Neural cell (in vitro differentiated cells): Measurements from ENCODE around the gene CACNA1C. TPM values are rescaled to one million over a fixed set of nuclear protein-coding genes. Genes with fewer than 3 reads are reported as not detected.

Source experiments
- H2AFZ ChIP-seq: fragments of 200-600, 300-800 bp; sonication (generic), shearing (Covaris generic); 2 replicates; pipeline ENCODE4 v1.6.0; 2014; ENCODE audit warnings: low read depth, mild to moderate bottlenecking, antibody characterized with exemption, low read length, moderate library complexity
- H3F3A ChIP-seq: fragments of 200-600 bp; shearing (Covaris generic); 2 replicates; pipeline ENCODE4 v1.6.1; 2016; ENCODE audit warnings: mild to moderate bottlenecking, moderate library complexity, mixed read lengths, antibody characterized with exemption, low read length; ENCODE audit not compliant: insufficient read depth, poor library complexity, severe bottlenecking
- H3K27ac ChIP-seq: fragments of 200-600, 300-800 bp; sonication (generic), shearing (Covaris generic); 2 replicates; pipeline ENCODE4 v1.5.1; 2014; ENCODE audit warnings: mild to moderate bottlenecking, low read length, moderate library complexity
- H3K27me3 ChIP-seq: fragments of 300-800, 200-600 bp; sonication (generic), shearing (Covaris generic); 2 replicates; pipeline ENCODE4 v1.6.0; 2014; ENCODE audit warnings: mild to moderate bottlenecking, low read depth, low read length, moderate library complexity; ENCODE audit not compliant: insufficient read depth
- H3K36me3 ChIP-seq: fragments of 300-800, 200-600 bp; sonication (generic), shearing (Covaris generic); 2 replicates; pipeline ENCODE4 v1.5.1; 2014; ENCODE audit warnings: mild to moderate bottlenecking, antibody characterized with exemption, low read length, moderate library complexity; ENCODE audit not compliant: insufficient read depth
- H3K4me2 ChIP-seq: fragments of 300-800, 200-600 bp; sonication (generic), shearing (Covaris generic); 2 replicates; pipeline ENCODE4 v1.6.0; 2014; ENCODE audit warnings: mild to moderate bottlenecking, low read length
- H3K4me3 ChIP-seq: fragments of 300-800, 200-600 bp; sonication (generic), shearing (Covaris generic); 2 replicates; pipeline ENCODE4 v1.5.1; 2014; ENCODE audit warnings: mild to moderate bottlenecking, low read length, moderate library complexity
- H3K79me2 ChIP-seq: fragments of 200-600 bp; shearing (Covaris generic); replicated peaks from 2 replicates; pipeline ENCODE4 v1.6.0; 2014; ENCODE audit warnings: mild to moderate bottlenecking, low read length, moderate library complexity; ENCODE audit not compliant: insufficient read depth
- H3K9ac ChIP-seq: fragments of 300-800, 200-600 bp; sonication (generic), shearing (Covaris generic); 2 replicates; pipeline ENCODE4 v1.6.1; 2016; ENCODE audit warnings: mild to moderate bottlenecking, low read length, mixed read lengths
- H3K9me2 ChIP-seq: fragments of 200-600 bp; shearing (Covaris generic); 2 replicates; pipeline ENCODE4 v1.6.1; 2016; ENCODE audit warnings: mild to moderate bottlenecking, low read length, mixed read lengths; ENCODE audit not compliant: insufficient read depth
- H3K9me3 ChIP-seq: fragments of 200-600, 300-800 bp; sonication (generic), shearing (Covaris generic); 2 replicates; pipeline ENCODE4 v1.6.1; 2016; ENCODE audit warnings: mild to moderate bottlenecking, mixed run types, low read length, moderate library complexity, mixed read lengths
- H4K20me1 ChIP-seq: fragments of 200-600 bp; shearing (Covaris generic); 2 replicates; pipeline ENCODE4 v1.6.1; 2016; ENCODE audit warnings: mild to moderate bottlenecking, mixed run types; ENCODE audit not compliant: insufficient read depth
- EP300 ChIP-seq: fragments of 450-650 bp; conservative IDR thresholded peaks from 2 replicates; pipeline ENCODE4 v1.6.1; 2014; ENCODE audit warnings: antibody characterized with exemption, mild to moderate bottlenecking, moderate library complexity; ENCODE audit not compliant: poor library complexity, severe bottlenecking
- EZH2 ChIP-seq: fragments of 200-600, 300-800 bp; shearing (Covaris generic), sonication (generic); IDR thresholded peaks from 2 replicates; pipeline ENCODE4 v1.6.1; 2014; ENCODE audit warnings: antibody characterized with exemption, low read length, borderline replicate concordance, mild to moderate bottlenecking; ENCODE audit not compliant: insufficient read depth, poor library complexity, severe bottlenecking
- MXI1 ChIP-seq: fragments of 450-650 bp; conservative IDR thresholded peaks from 2 replicates; pipeline ENCODE4 v1.6.1; 2014; ENCODE audit warnings: antibody characterized with exemption, mild to moderate bottlenecking; ENCODE audit not compliant: poor library complexity, severe bottlenecking
- POLR2AphosphoS5 ChIP-seq: IDR thresholded peaks from 2 replicates; pipeline ENCODE4 v1.6.1; 2012
- RAD21 ChIP-seq: fragments of 450-650 bp; conservative IDR thresholded peaks from 2 replicates; pipeline ENCODE4 v1.6.1; 2014; ENCODE audit warnings: antibody characterized with exemption, mild to moderate bottlenecking, moderate library complexity
- REST ChIP-seq: IDR thresholded peaks from 2 replicates; pipeline ENCODE4 v1.6.1; 2012; ENCODE audit warnings: borderline replicate concordance
- SMC3 ChIP-seq: fragments of 450-650 bp; conservative IDR thresholded peaks from 2 replicates; pipeline ENCODE4 v1.6.1; 2014; ENCODE audit warnings: antibody characterized with exemption, mild to moderate bottlenecking, moderate library complexity; ENCODE audit not compliant: poor library complexity
- TAF1 ChIP-seq: IDR thresholded peaks from 2 replicates; pipeline ENCODE4 v1.6.1; 2012; ENCODE audit warnings: low read depth
- polyA plus RNA-seq: library from polyadenylated mRNA; depleted of rRNA; stranded (reverse); fragments of >200 nt; gene quantifications from 2 replicates; pipeline ENCODE4 v1.2.3, GENCODE V29; 2014
- TF ChIP-seq, protein P1 (sequence below): fragments of 450-650 bp; IDR thresholded peaks from 2 replicates; pipeline ENCODE4 v1.5.1; 2014; ENCODE audit warnings: antibody characterized with exemption, mild to moderate bottlenecking, moderate library complexity; ENCODE audit not compliant: poor library complexity, severe bottlenecking

Gene CACNA1C
- polyA plus RNA-seq, 1 donor from 2014 or later = 9.7 TPM

- H3K9me2 ChIP-seq = no peaks in the 10 kb centered on the region
- no peaks in the 10 kb centered on the region for H4K20me1 ChIP-seq
- no peaks in the 10 kb centered on the region for H3K36me3 ChIP-seq
- H3K4me2 ChIP-seq = no peak overlapping the region
- H2AFZ ChIP-seq = no peak overlapping the region
- H3K27ac ChIP-seq = peak overlapping the region; percentile 80
- H3K27me3 ChIP-seq = no peaks in the 10 kb centered on the region
- no peaks in the 10 kb centered on the region for H3K9me3 ChIP-seq
- H3K4me3 ChIP-seq = peak overlapping the region; percentile 17
- no peaks in the 10 kb centered on the region for H3K79me2 ChIP-seq
- H3K9ac ChIP-seq = peak overlapping the region; percentile 42
- TF ChIP-seq SMC3 = no peak
- no peak for TF ChIP-seq MXI1
- peak; percentile 14 for TF ChIP-seq POLR2AphosphoS5
- no peak for TF ChIP-seq TAF1
- TF ChIP-seq, protein P1, sequence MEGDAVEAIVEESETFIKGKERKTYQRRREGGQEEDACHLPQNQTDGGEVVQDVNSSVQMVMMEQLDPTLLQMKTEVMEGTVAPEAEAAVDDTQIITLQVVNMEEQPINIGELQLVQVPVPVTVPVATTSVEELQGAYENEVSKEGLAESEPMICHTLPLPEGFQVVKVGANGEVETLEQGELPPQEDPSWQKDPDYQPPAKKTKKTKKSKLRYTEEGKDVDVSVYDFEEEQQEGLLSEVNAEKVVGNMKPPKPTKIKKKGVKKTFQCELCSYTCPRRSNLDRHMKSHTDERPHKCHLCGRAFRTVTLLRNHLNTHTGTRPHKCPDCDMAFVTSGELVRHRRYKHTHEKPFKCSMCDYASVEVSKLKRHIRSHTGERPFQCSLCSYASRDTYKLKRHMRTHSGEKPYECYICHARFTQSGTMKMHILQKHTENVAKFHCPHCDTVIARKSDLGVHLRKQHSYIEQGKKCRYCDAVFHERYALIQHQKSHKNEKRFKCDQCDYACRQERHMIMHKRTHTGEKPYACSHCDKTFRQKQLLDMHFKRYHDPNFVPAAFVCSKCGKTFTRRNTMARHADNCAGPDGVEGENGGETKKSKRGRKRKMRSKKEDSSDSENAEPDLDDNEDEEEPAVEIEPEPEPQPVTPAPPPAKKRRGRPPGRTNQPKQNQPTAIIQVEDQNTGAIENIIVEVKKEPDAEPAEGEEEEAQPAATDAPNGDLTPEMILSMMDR = peak; percentile 17
- no peak for TF ChIP-seq EZH2
- no peak for TF ChIP-seq RAD21
- no peak for TF ChIP-seq EP300
- no peak for TF ChIP-seq REST
- H3F3A ChIP-seq = no peaks in the 10 kb centered on the region
Observed at GRCh38 chr12:2295941-2296461, 243.2 kb downstream of the CACNA1C start.

GRCh38 chr12:2297004-2297403, 244.2 kb downstream of the CACNA1C start:
- H3K9me3 ChIP-seq = no peaks in the 10 kb centered on the region
- no peaks in the 10 kb centered on the region for H3K27me3 ChIP-seq
- H3F3A ChIP-seq = no peaks in the 10 kb centered on the region
- H3K9me2 ChIP-seq = no peaks in the 10 kb centered on the region
- no peaks in the 10 kb centered on the region for H3K36me3 ChIP-seq
- H2AFZ ChIP-seq = no peak overlapping the region
- H3K27ac ChIP-seq = peak overlapping the region; percentile 80
- no peaks in the 10 kb centered on the region for H3K79me2 ChIP-seq
- no peak for TF ChIP-seq REST
- peak; percentile 22 for TF ChIP-seq RAD21
- peak; percentile 82 for TF ChIP-seq EP300
- TF ChIP-seq TAF1 = no peak
- peak; percentile 83 for TF ChIP-seq POLR2AphosphoS5
- H3K4me2 ChIP-seq = peak overlapping the region; percentile 41
- H3K4me3 ChIP-seq = peak overlapping the region; percentile 43
- H3K9ac ChIP-seq = peak overlapping the region; percentile 42
- no peaks in the 10 kb centered on the region for H4K20me1 ChIP-seq
